ENCODE results near the gene IQCH. TPM values are rescaled to one million over a fixed set of nuclear protein-coding genes. Genes with fewer than 3 reads are reported as not detected.

Gene IQCH
- total and polyA plus RNA-seq, 9 of the 15 experiments (the other 6 are each of a cell fraction or from before 2014, with no cell fraction given), result 1.8 to 3.9 (median 2.7) TPM

DNA sequence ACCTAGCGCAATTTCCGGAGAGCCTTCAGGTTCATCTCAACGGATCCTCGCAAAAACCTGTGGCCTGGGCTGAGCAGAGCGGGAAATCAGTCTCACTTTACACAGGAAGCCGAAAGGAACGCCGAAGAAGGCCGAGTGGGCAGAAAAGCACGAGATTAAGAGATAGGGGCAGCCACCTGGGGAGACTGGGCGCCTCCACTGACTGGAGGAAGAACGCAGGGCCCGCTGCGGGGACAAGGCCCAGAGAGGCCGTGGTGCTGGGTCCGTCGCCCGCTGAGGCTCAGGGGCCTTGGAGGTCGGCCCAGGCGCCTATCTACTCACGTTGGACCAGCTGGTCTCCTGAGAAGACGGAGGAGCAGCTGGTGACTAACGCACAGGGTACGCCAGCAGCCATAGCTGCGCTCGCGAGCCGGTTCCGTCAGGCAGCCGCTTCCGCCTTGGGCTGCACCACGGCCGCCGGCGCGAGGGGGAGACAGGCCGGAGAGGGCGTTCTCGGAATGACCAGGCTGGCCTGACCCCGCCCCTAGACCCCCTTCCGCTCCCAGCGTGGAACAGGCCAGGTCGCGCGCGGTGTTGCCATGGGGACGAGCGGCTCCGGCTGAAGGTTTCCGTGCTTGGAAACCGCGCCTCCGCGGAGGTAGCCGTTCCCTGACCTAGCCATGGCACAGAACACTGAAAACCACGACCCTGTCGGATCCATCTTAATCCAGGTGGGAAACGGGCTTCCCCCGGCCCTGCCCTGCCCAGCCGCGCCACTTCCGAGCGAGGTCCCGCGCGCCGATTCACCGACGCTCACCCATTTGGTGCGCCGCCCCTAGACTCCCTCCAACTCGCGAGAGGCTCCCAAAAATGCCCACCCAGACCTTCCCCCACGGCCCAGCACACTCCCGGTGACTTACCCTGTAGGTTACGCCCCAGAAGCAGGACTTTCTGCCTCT lies at the start of gene IQCH, which contains the start of gene AAGAB (continued):
- TF ChIP-seq, protein P1, sequence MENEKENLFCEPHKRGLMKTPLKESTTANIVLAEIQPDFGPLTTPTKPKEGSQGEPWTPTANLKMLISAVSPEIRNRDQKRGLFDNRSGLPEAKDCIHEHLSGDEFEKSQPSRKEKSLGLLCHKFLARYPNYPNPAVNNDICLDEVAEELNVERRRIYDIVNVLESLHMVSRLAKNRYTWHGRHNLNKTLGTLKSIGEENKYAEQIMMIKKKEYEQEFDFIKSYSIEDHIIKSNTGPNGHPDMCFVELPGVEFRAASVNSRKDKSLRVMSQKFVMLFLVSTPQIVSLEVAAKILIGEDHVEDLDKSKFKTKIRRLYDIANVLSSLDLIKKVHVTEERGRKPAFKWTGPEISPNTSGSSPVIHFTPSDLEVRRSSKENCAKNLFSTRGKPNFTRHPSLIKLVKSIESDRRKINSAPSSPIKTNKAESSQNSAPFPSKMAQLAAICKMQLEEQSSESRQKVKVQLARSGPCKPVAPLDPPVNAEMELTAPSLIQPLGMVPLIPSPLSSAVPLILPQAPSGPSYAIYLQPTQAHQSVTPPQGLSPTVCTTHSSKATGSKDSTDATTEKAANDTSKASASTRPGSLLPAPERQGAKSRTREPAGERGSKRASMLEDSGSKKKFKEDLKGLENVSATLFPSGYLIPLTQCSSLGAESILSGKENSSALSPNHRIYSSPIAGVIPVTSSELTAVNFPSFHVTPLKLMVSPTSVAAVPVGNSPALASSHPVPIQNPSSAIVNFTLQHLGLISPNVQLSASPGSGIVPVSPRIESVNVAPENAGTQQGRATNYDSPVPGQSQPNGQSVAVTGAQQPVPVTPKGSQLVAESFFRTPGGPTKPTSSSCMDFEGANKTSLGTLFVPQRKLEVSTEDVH (IDR thresholded peaks at IDR 0.05; ENCODE audit: low read depth, partially characterized antibody), result peak; percentile 82
- TF ChIP-seq POLR2G (IDR thresholded peaks at IDR 0.05; ENCODE audit: low read depth, low read length) (peak; percentile 97), ZBTB1 (CRISPR knock-in tag; IDR thresholded peaks at IDR 0.05; ENCODE audit: borderline replicate concordance, low read depth) (no peak), TAF9B (IDR thresholded peaks at IDR 0.05; ENCODE audit: partially characterized antibody) (peak; percentile 98), TARDBP (IDR thresholded peaks at IDR 0.05) (peak; percentile 60; the same call in 1 of the 2 replicates), TAF1 (IDR thresholded peaks at IDR 0.05; ENCODE audit: control insufficient read depth, extremely low read depth, insufficient read depth, low read length, severe bottlenecking) (peak; percentile 92), FOS (IDR thresholded peaks at IDR 0.05; ENCODE audit: extremely low read depth, insufficient read length) (no peak), ZNF57 (CRISPR knock-in tag; IDR thresholded peaks at IDR 0.05) (no peak), SOX6 (IDR thresholded peaks at IDR 0.05) (peak; percentile 40; the same call in 1 of the 2 replicates), CBX3 (IDR thresholded peaks at IDR 0.05; ENCODE audit: borderline replicate concordance in 1 of 2, low read length in 2 of 2) (no peak; a peak in 2 of 3 replicates), ZNF347 (CRISPR knock-in tag; IDR thresholded peaks at IDR 0.05; ENCODE audit: low read depth) (no peak)
- TF ChIP-seq, protein P2, sequence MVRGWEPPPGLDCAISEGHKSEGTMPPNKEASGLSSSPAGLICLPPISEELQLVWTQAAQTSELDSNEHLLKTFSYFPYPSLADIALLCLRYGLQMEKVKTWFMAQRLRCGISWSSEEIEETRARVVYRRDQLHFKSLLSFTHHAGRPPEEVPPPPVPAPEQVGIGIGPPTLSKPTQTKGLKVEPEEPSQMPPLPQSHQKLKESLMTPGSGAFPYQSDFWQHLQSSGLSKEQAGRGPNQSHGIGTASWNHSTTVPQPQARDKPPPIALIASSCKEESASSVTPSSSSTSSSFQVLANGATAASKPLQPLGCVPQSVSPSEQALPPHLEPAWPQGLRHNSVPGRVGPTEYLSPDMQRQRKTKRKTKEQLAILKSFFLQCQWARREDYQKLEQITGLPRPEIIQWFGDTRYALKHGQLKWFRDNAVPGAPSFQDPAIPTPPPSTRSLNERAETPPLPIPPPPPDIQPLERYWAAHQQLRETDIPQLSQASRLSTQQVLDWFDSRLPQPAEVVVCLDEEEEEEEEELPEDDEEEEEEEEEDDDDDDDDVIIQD (CRISPR knock-in tag; IDR thresholded peaks at IDR 0.05), result no peak
- TF ChIP-seq, protein P3, sequence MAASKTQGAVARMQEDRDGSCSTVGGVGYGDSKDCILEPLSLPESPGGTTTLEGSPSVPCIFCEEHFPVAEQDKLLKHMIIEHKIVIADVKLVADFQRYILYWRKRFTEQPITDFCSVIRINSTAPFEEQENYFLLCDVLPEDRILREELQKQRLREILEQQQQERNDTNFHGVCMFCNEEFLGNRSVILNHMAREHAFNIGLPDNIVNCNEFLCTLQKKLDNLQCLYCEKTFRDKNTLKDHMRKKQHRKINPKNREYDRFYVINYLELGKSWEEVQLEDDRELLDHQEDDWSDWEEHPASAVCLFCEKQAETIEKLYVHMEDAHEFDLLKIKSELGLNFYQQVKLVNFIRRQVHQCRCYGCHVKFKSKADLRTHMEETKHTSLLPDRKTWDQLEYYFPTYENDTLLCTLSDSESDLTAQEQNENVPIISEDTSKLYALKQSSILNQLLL (CRISPR knock-in tag; IDR thresholded peaks at IDR 0.05; ENCODE audit: borderline replicate concordance), result no peak
- TF ChIP-seq, protein P4, sequence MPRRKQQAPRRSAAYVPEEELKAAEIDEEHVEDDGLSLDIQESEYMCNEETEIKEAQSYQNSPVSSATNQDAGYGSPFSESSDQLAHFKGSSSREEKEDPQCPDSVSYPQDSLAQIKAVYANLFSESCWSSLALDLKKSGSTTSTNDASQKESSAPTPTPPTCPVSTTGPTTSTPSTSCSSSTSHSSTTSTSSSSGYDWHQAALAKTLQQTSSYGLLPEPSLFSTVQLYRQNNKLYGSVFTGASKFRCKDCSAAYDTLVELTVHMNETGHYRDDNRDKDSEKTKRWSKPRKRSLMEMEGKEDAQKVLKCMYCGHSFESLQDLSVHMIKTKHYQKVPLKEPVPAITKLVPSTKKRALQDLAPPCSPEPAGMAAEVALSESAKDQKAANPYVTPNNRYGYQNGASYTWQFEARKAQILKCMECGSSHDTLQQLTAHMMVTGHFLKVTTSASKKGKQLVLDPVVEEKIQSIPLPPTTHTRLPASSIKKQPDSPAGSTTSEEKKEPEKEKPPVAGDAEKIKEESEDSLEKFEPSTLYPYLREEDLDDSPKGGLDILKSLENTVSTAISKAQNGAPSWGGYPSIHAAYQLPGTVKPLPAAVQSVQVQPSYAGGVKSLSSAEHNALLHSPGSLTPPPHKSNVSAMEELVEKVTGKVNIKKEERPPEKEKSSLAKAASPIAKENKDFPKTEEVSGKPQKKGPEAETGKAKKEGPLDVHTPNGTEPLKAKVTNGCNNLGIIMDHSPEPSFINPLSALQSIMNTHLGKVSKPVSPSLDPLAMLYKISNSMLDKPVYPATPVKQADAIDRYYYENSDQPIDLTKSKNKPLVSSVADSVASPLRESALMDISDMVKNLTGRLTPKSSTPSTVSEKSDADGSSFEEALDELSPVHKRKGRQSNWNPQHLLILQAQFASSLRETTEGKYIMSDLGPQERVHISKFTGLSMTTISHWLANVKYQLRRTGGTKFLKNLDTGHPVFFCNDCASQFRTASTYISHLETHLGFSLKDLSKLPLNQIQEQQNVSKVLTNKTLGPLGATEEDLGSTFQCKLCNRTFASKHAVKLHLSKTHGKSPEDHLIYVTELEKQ (CRISPR knock-in tag; IDR thresholded peaks at IDR 0.05), result no peak
- TF ChIP-seq, protein P5, sequence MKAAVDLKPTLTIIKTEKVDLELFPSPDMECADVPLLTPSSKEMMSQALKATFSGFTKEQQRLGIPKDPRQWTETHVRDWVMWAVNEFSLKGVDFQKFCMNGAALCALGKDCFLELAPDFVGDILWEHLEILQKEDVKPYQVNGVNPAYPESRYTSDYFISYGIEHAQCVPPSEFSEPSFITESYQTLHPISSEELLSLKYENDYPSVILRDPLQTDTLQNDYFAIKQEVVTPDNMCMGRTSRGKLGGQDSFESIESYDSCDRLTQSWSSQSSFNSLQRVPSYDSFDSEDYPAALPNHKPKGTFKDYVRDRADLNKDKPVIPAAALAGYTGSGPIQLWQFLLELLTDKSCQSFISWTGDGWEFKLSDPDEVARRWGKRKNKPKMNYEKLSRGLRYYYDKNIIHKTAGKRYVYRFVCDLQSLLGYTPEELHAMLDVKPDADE (conservative IDR thresholded peaks at IDR 0.05; ENCODE audit: control insufficient read depth, low read depth, low read length), result peak; percentile 78; the same call in 1 of the 2 replicates

Data from K562 (cell line).